ENCODE data around the gene CFC1. TPM values are rescaled to one million over a fixed set of nuclear protein-coding genes. Genes with fewer than 3 reads are reported as not detected.
"Not testable (repeated sequence)": the region's sequence is repeated elsewhere in the genome, so short reads cannot be mapped to it uniquely, and the experiment has no call there.

Gene CFC1
- total and polyA plus RNA-seq, 2 of the 13 experiments (the other 11 are each of a cell fraction or from before 2014, with no cell fraction given): not detected

DNA sequence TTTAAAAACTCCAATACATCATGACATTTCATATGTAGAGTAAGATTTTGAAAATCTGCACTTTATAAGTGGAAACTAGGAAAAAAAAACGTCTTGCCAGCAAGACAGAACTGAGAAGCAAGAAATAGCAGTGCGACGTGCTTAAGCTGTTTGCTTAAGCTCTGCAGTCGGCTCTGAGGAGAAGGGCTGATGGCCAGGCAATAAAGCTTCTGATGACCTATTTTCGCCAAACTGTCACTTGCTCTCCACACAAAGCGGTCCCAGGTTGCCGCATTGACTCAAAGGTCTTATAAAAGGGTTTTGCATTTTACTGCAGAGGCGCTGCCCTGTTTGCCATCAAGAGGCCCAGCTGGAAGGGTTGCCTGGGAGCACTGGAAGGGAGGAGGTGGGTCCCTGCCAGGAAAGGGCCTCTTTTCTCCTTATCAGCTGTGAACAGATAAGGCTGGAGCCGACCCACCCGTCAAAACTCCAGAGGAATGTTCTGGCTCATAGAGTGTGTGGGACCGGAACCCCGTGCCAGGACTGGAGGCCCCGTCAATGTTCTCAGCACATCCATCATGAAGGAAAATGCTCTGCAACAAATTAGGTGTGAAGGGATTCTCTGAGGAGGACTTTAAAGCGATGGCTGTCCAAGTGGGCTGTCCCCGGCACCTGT lies 2.4 kb upstream of the CFC1 start:
- H3K79me2 ChIP-seq (ENCODE audit: insufficient read depth, low read length); BruUV-seq (replicated peaks); H3K9me3 ChIP-seq (ENCODE audit: low read length); ATAC-seq; H3K27ac ChIP-seq (ENCODE audit: extremely low read length, insufficient read depth, low read length); CTCF ChIA-PET (ENCODE audit: low intra/inter-chr PET ratio, low total read pairs); H3K4me3 ChIP-seq (replicated peaks in 1 of 3; ENCODE audit: insufficient read depth in 1 of 3, low read depth in 2 of 3, low read length in 3 of 3); DNase-seq (ENCODE audit: low spot score); H3K9ac ChIP-seq (ENCODE audit: insufficient read depth, low read depth, low read length); H2AFZ ChIP-seq (ENCODE audit: low read length); H3K4me2 ChIP-seq (ENCODE audit: low read depth, low read length); H4K20me1 ChIP-seq (ENCODE audit: insufficient read depth, low read length); POLR2A ChIA-PET; H3K36me3 ChIP-seq (replicated peaks in 1 of 2; ENCODE audit: control insufficient read depth in 1 of 2, insufficient read depth in 2 of 2, low read length in 2 of 2); FAIRE-seq; intact Hi-C loops (cut with micrococcal nuclease; ENCODE audit: unreplicated experiment); H3K4me1 ChIP-seq (ENCODE audit: insufficient read depth, low read length); in situ Hi-C loops (cut with HindIII; ENCODE audit: extremely low pct_ligation_motif_present, low pct_unique_long_range_greater_than_20kb); H3K27me3 ChIP-seq (ENCODE audit: control insufficient read depth in 1 of 2, insufficient read depth in 2 of 2, low read length in 2 of 2): not testable (repeated sequence)
- 27% methylated on average over 5 of the region's 15 CpGs for whole genome bisulfite sequencing (ENCODE audit: low lambda C conversion rate)

- H3K79me2 ChIP-seq (ENCODE audit: insufficient read depth, low read length); H3K4me3 ChIP-seq (replicated peaks in 1 of 3; ENCODE audit: insufficient read depth in 1 of 3, low read depth in 2 of 3, low read length in 3 of 3); DNase-seq (ENCODE audit: low spot score); BruUV-seq (replicated peaks); H3K9ac ChIP-seq (ENCODE audit: insufficient read depth, low read depth, low read length); POLR2A ChIA-PET; H2AFZ ChIP-seq (ENCODE audit: low read length); H3K4me2 ChIP-seq (ENCODE audit: low read depth, low read length); ATAC-seq; H4K20me1 ChIP-seq (ENCODE audit: insufficient read depth, low read length); H3K27me3 ChIP-seq (ENCODE audit: control insufficient read depth in 1 of 2, insufficient read depth in 2 of 2, low read length in 2 of 2); H3K4me1 ChIP-seq (ENCODE audit: insufficient read depth, low read length); FAIRE-seq; H3K9me3 ChIP-seq (ENCODE audit: low read length); CTCF ChIA-PET (ENCODE audit: low intra/inter-chr PET ratio, low total read pairs); in situ Hi-C loops (cut with HindIII; ENCODE audit: extremely low pct_ligation_motif_present, low pct_unique_long_range_greater_than_20kb); H3K36me3 ChIP-seq (replicated peaks in 1 of 2; ENCODE audit: control insufficient read depth in 1 of 2, insufficient read depth in 2 of 2, low read length in 2 of 2); H3K27ac ChIP-seq (ENCODE audit: extremely low read length, insufficient read depth, low read length); intact Hi-C loops (cut with micrococcal nuclease; ENCODE audit: unreplicated experiment): not testable (repeated sequence)
- whole genome bisulfite sequencing (ENCODE audit: low lambda C conversion rate): 62% methylated on average over 8 of the region's 9 CpGs
These were observed 551 bp upstream of the CFC1 start for GRCh38 chr2:130599926-130600325.

GRCh38 chr2:130598463-130598862 lies 912 bp downstream of the CFC1 start:
- H3K27ac ChIP-seq (ENCODE audit: extremely low read length, insufficient read depth, low read length); DNase-seq (ENCODE audit: low spot score); H3K27me3 ChIP-seq (ENCODE audit: control insufficient read depth in 1 of 2, insufficient read depth in 2 of 2, low read length in 2 of 2); CTCF ChIA-PET (ENCODE audit: low intra/inter-chr PET ratio, low total read pairs); H3K9ac ChIP-seq (ENCODE audit: insufficient read depth, low read depth, low read length); H4K20me1 ChIP-seq (ENCODE audit: insufficient read depth, low read length); FAIRE-seq; H2AFZ ChIP-seq (ENCODE audit: low read length); H3K9me3 ChIP-seq (ENCODE audit: low read length); intact Hi-C loops (cut with micrococcal nuclease; ENCODE audit: unreplicated experiment); H3K79me2 ChIP-seq (ENCODE audit: insufficient read depth, low read length); H3K36me3 ChIP-seq (replicated peaks in 1 of 2; ENCODE audit: control insufficient read depth in 1 of 2, insufficient read depth in 2 of 2, low read length in 2 of 2); POLR2A ChIA-PET; H3K4me3 ChIP-seq (replicated peaks in 1 of 3; ENCODE audit: insufficient read depth in 1 of 3, low read depth in 2 of 3, low read length in 3 of 3); H3K4me1 ChIP-seq (ENCODE audit: insufficient read depth, low read length); H3K4me2 ChIP-seq (ENCODE audit: low read depth, low read length); ATAC-seq; in situ Hi-C loops (cut with HindIII; ENCODE audit: extremely low pct_ligation_motif_present, low pct_unique_long_range_greater_than_20kb); BruUV-seq (replicated peaks): not testable (repeated sequence)
- 33% methylated on average over 15 of the region's 15 CpGs for WGBS (ENCODE audit: low lambda C conversion rate)

GRCh38 chr2:130597994-130598393 lies 1.4 kb downstream of the CFC1 start:
- POLR2A ChIA-PET; in situ Hi-C loops (cut with HindIII; ENCODE audit: extremely low pct_ligation_motif_present, low pct_unique_long_range_greater_than_20kb): not testable (repeated sequence)
- peak; percentile 56 for FAIRE-seq

More at GRCh38 chr2:130597994-130598393, 1.4 kb downstream of the CFC1 start:
- ATAC-seq; H3K4me3 ChIP-seq (replicated peaks in 1 of 3; ENCODE audit: insufficient read depth in 1 of 3, low read depth in 2 of 3, low read length in 3 of 3); H3K27ac ChIP-seq (ENCODE audit: extremely low read length, insufficient read depth, low read length); H3K27me3 ChIP-seq (ENCODE audit: control insufficient read depth in 1 of 2, insufficient read depth in 2 of 2, low read length in 2 of 2); H3K36me3 ChIP-seq (replicated peaks in 1 of 2; ENCODE audit: control insufficient read depth in 1 of 2, insufficient read depth in 2 of 2, low read length in 2 of 2); H2AFZ ChIP-seq (ENCODE audit: low read length); intact Hi-C loops (cut with micrococcal nuclease; ENCODE audit: unreplicated experiment); H3K4me1 ChIP-seq (ENCODE audit: insufficient read depth, low read length); H3K9me3 ChIP-seq (ENCODE audit: low read length); BruUV-seq (replicated peaks); CTCF ChIA-PET (ENCODE audit: low intra/inter-chr PET ratio, low total read pairs); H3K4me2 ChIP-seq (ENCODE audit: low read depth, low read length); DNase-seq (ENCODE audit: low spot score); H4K20me1 ChIP-seq (ENCODE audit: insufficient read depth, low read length); H3K9ac ChIP-seq (ENCODE audit: insufficient read depth, low read depth, low read length); H3K79me2 ChIP-seq (ENCODE audit: insufficient read depth, low read length): not testable (repeated sequence)
- 80% methylated on average over 1 of the region's 22 CpGs for WGBS (ENCODE audit: low lambda C conversion rate)

Measured in HepG2 (cell line).